Tibial artery (tissue), 4 donors: ENCODE results near the gene MOB1A.
A peak's percentile ranks its signal among the peaks of the same experiment; 100 is the strongest.

ENCODE experiments used
- DNase-seq, 2 donors: peaks; one replicate each; pipeline ENCODE4 v3.0.0-alpha.2; 2019
- H3K27ac ChIP-seq, 2 donors: fragments of 200-600 bp; sonication (generic) in 1 of 2; 1 replicate in 1 of 2; 2 replicates in 1 of 2; pipeline ENCODE4 v1.5.1; 2018 to 2019; ENCODE audit warnings: mild to moderate bottlenecking in 1 of 2
- H3K27me3 ChIP-seq, 2 donors: fragments of 200-600 bp; sonication (generic) in 1 of 2; one replicate each; pipeline versions ENCODE4 v1.5.1 to v1.6.0; 2016 to 2019
- H3K36me3 ChIP-seq, 3 donors: fragments of 200-600 bp; sonication (generic) in 2 of 3; one replicate each; pipeline ENCODE4 v1.5.1; 2016 to 2019; ENCODE audit warnings: mild to moderate bottlenecking in 2 of 3
- H3K4me1 ChIP-seq, 4 donors: fragments of 200-600 bp; sonication (generic) in 2 of 4; 1 replicate in 3 of 4; 2 replicates in 1 of 4; pipeline ENCODE4 v1.5.1; 2016 to 2019
- H3K4me3 ChIP-seq, 2 donors: fragments of 200-600 bp; sonication (generic) in 1 of 2; 1 replicate in 1 of 2; 2 replicates in 1 of 2; pipeline ENCODE4 v1.5.1; 2018 to 2019; ENCODE audit warnings: mild to moderate bottlenecking in 2 of 2
- H3K9me3 ChIP-seq, 3 donors: fragments of 200-600 bp; sonication (generic) in 1 of 3; one replicate each; pipeline ENCODE4 v1.5.1; 2016 to 2019
- CTCF ChIP-seq, 2 experiments: fragments of 200-600 bp in 1 of 2; fragments of 450-650 bp in 1 of 2; IDR thresholded peaks; one replicate each; pipeline ENCODE4 v1.5.1; 2017 to 2019; ENCODE audit warnings: antibody characterized with exemption in 2 of 2, mild to moderate bottlenecking in 1 of 2, moderate library complexity in 1 of 2
- intact Hi-C: fragments of 100-400 bp; cut with DNase I; formaldehyde crosslinking; loops from one replicate; pipeline ENCODE4 v1.15.0; 2023; ENCODE audit warnings: low total_unique reads

The MOB1A gene

GRCh38 chr2:74149247-74149525 lies 29.5 kb downstream of the MOB1A start:
- Histone ChIP-seq H3K4me3 (no peak overlapping the region), H3K27ac (no peak overlapping the region), H3K9me3 (no peaks in the 10 kb centered on the region), H3K27me3 (no peaks in the 10 kb centered on the region), H3K4me1 (peaks cover 0 to 26% (median 19%) of the 10 kb centered on the region in 4 donors), H3K36me3 (peaks cover 1 to 33% (median 15%) of the 10 kb centered on the region in 3 donors)
- no peak for DNase-seq
- intact Hi-C loops = loop anchor here (5.0 to 10.0 kb wide), 2 partner anchors 116 to 317 kb away; no protein-coding TSS in a partner anchor
- TF ChIP-seq CTCF (IDR thresholded peaks at IDR 0.05) = no peak

GRCh38 chr2:74148457-74149246 lies 30.0 kb downstream of the MOB1A start:
- Histone ChIP-seq H3K4me1 (peaks cover 0 to 26% (median 19%) of the 10 kb centered on the region in 4 donors), H3K36me3 (peaks cover 0 to 33% (median 10%) of the 10 kb centered on the region in 3 donors), H3K4me3 (peak overlapping the region; percentile 77 to 88), H3K27ac (peak overlapping the region; percentile 72 to 75), H3K9me3 (no peaks in the 10 kb centered on the region), H3K27me3 (no peaks in the 10 kb centered on the region)
- no peak for DNase-seq
- intact Hi-C loops = loop anchor here (5.0 to 10.0 kb wide), 2 partner anchors 116 to 316 kb away; no protein-coding TSS in a partner anchor
- TF ChIP-seq CTCF (IDR thresholded peaks at IDR 0.05) = no peak

GRCh38 chr2:74147727-74148456 lies 30.8 kb downstream of the MOB1A start, which contains the start of gene BOLA3:
Gene BOLA3 (minus strand): TSS chr2:74147912. CDS start chr2:74147874, 38 bp downstream.
- H3K27ac ChIP-seq = peak within 1 kb of the TSS; percentile 72 to 75
- peaks cover 0 to 26% (median 19%) of the 10 kb centered on the region in 4 donors for H3K4me1 ChIP-seq
- H3K9me3 ChIP-seq = no peaks in the 10 kb centered on the region
- DNase-seq = peak; percentile 85 to 91
- intact Hi-C loops = loop anchor here (5.0 to 10.0 kb wide), 2 partner anchors 117 to 316 kb away; no protein-coding TSS in a partner anchor
- peak; percentile 44 to 64 for TF ChIP-seq CTCF (IDR thresholded peaks at IDR 0.05)
- H3K27me3 ChIP-seq = no peaks in the 10 kb centered on the region
- H3K36me3 ChIP-seq = peaks cover 0 to 29% (median 3%) of the 10 kb centered on the region in 3 donors
- H3K4me3 ChIP-seq = peak within 1 kb of the TSS; percentile 77 to 88

- Histone ChIP-seq H3K27ac (peak overlapping the region; percentile 72 to 75), H3K9me3 (no peaks in the 10 kb centered on the region), H3K4me1 (peaks cover 0 to 26% (median 19%) of the 10 kb centered on the region in 4 donors), H3K4me3 (peak overlapping the region; percentile 77 to 88), H3K36me3 (peaks cover 0 to 32% (median 0%) of the 10 kb centered on the region in 3 donors), H3K27me3 (no peaks in the 10 kb centered on the region)
- intact Hi-C loops = loop anchor here (5.0 to 10.0 kb wide), 2 partner anchors 118 to 315 kb away; no protein-coding TSS in a partner anchor
- DNase-seq = peak in 1 of 2 donors; percentile 22
- no peak for TF ChIP-seq CTCF (IDR thresholded peaks at IDR 0.05)
Observed at GRCh38 chr2:74146929-74147726, 31.6 kb downstream of the MOB1A start.

GRCh38 chr2:74142340-74142739 lies 36.3 kb downstream of the MOB1A start:
- intact Hi-C loops = loop anchor here (10.0 kb wide), 1 partner anchor 122 kb away; no protein-coding TSS in a partner anchor
- DNase-seq = no peak
- peaks cover 0 to 16% (median 14%) of the 10 kb centered on the region in 4 donors for H3K4me1 ChIP-seq
- H3K27me3 ChIP-seq = no peaks in the 10 kb centered on the region
- no peak for TF ChIP-seq CTCF (IDR thresholded peaks at IDR 0.05)
- H3K9me3 ChIP-seq = no peaks in the 10 kb centered on the region
- peaks cover 0 to 46% (median 12%) of the 10 kb centered on the region in 3 donors for H3K36me3 ChIP-seq
- no peak overlapping the region for H3K27ac ChIP-seq
- no peak overlapping the region for H3K4me3 ChIP-seq
